GM23248 (cell line): Measurements from ENCODE around the gene OXGR1.
"Not testable (repeated sequence)": the region's sequence is repeated elsewhere in the genome, so short reads cannot be mapped to it uniquely, and the experiment has no call there.

Experiments used
- EZH2 ChIP-seq: fragments of 200-600 bp; sonication (generic); IDR thresholded peaks from 2 replicates; pipeline ENCODE4 v1.6.1; 2018; ENCODE audit warnings: antibody characterized with exemption, mild to moderate bottlenecking; ENCODE audit not compliant: insufficient read depth, poor library complexity, severe bottlenecking
- EZH2phosphoT487 ChIP-seq: fragments of 200-600 bp; sonication (generic); IDR thresholded peaks from 2 replicates; pipeline ENCODE4 v1.6.1; 2018; ENCODE audit warnings: antibody characterized with exemption, moderate library complexity, mild to moderate bottlenecking, low read depth; ENCODE audit not compliant: insufficient read depth

DNA sequence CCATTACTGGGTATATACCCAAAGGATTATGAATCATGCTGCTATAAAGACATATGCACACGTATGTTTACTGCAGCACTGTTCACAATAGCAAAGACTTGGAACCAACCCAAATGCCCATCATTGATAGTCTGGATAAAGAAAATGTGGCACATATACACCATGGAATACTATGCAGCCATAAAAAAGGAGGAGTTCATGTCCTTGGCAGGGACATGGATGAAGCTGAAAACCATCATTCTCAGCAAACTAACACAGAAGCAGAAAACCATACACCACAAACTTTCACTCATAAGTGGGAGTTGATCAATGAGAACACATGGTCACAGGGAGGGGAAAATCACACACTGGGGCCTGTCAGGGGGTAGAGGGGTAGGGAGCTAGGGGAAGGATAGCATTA is 14.4 kb downstream of the OXGR1 start:
- TF ChIP-seq EZH2, EZH2phosphoT487: not testable (repeated sequence)
